GM18508 (cell line): Measurements from ENCODE around the gene SSBP3.

Experiments
- ATAC-seq: cut with Tn5 transposase; IDR thresholded peaks from one replicate; pipeline ENCODE4 v1.9.1; 2021; ENCODE audit warnings: moderate number of reproducible peaks; ENCODE audit not compliant: insufficient read depth, unreplicated experiment

SSBP3 gene

DNA sequence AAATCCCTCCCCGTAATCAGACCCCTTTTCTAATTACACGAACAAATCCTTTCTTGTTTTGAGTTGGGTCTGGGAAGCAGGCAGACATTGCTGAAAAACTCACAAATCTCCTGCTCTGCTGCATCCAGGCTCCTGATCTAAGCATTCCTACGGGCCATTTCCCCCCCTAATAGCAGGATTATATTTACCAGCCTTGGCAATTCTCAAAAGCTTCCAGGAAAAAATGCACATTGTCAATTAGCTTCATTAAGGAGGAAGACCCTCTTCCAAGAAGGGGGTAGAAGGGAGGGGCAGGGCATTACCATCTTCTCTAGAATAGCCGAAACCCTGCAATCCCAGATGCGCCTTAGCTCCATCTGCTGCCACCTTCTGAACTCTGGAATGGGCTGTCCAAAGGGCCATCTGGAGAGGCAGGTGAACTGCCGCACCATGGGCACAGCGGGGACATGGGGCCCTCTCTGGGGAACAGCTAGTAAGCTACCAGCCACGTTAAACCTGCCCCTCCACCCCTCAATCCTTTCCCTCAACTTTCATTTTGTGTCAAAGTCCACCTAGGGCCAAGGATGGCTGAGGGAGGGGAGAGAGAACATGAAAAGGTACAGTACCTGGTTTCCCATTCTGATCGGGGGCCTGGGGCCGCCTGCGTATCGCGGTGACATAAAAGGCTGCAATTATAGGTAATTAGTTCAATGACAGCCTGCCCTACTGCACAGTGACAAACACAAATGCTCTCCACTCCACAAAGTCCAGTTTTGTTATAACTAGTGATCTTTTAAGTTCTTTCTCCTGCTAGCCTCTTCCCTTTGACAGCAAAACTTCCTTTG is 149.5 kb downstream of the SSBP3 start:
- ATAC-seq = no peak

DNA sequence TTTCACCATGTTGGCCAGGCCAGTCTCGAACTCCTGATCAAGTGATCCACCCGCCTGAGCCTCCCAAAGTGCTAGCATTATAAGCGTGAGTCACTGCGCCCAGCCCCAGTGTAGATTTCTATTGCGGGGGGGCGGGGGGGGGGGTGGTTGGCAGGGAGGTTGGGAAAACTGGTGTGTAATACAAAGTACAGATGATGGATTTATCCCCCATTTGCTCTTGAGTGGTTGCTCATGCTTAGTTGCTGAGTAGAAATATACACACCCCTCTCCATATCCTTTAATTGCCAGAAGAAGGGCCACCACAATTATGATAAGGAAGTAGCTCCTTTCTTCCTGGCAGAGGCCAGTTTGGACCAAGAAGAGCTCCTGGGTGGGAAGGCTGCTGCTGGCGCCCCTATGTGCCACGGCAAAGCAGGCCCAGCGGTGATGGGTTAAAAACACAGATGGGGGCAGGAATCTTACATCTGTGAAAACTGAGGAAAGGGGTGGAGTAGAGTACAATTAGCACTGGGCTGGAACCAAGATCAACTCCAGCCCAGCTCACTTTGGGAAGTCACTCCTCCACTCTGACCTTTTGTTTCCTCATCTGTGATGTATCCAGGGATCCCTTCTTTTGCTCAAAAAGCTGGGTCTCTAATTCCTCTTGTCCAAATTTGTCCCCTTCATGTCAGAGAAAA is 151.0 kb downstream of the SSBP3 start:
- ATAC-seq = no peak

DNA sequence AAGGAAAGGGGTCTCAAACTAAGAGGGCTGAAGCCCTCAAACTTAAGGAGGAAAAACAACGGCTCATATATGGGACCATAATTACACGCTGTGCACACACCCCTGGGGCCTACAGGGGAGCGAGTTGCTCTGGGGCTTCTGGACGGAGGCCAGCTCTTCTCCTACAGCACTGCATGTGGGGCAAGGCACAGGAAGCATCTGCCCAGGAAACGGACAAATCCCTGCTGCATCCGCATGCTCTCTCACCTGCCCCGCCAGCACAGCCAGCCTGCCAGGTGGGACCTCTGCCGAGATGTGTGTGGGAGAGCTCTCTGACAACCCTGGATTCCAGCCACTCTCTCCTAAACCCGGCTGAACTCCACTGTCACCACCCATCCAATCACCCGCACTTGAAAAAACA is 152.1 kb downstream of the SSBP3 start:
- no peak for ATAC-seq

DNA sequence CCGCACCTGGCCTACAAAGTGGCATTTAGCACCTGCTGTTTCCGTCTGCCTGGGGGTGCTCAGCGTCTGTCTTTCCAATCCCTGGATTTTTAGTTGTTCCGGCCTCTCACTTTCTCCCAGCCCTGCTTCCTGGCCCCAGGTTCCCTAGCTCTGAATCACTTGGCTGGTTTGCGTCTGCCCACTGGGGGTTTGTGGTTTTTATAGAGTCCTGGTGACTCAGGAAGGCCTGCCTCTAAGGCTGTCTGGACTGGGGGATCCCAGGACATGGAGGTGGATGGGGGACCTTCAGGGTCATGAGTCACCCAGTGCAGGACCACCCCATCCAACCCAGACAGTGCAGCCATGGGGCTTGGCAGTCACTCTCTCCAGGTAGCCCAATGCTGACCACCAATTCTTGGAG is 152.7 kb downstream of the SSBP3 start:
- ATAC-seq = no peak

DNA sequence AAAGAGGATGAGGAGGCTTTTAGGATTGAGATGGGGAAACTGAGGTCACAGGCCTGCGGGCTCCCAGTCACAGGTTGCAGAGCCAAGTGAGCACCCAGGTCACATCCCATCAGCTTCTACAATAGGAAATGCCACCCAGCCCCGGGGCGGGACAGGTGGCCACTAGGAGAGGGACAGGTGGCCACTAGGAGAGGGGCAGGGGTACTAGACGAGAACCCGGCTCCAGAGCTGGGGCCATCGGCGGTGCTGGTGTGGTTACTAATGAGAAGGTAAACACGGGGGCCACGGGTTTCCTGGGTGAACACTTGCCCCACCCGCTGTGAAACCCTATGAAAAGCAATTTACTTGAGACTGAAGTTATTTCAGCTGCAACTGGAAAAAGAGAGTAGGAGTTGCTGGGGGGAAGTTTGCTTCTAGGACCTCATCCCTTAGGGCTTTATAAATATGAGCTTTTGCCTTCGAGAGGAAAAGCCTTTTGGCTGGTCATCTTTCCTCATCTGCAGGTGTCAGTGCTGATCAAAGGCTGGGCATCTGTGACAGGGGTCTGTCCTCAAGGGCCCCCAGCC is 153.7 kb downstream of the SSBP3 start:
- no peak for ATAC-seq

DNA sequence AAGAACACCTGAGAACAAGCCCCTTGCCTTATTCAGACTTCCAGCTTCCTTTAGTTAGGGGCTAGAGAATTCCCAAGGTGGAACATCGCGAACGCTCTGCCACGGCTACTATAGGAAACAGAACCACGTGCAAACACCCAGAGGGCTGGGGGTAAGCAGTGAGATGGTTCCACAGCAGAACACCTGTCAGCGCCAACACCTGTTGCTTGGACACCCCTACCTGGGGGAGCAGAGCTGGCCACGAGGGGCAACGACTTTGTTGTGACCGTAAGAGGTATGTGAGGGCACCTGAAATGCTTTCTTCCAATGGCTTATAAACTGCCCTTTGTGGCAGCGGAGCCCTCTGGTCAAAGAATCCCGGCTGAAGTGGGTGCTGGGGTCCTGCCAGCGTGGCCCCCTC is 155.5 kb downstream of the SSBP3 start:
- ATAC-seq = no peak

DNA sequence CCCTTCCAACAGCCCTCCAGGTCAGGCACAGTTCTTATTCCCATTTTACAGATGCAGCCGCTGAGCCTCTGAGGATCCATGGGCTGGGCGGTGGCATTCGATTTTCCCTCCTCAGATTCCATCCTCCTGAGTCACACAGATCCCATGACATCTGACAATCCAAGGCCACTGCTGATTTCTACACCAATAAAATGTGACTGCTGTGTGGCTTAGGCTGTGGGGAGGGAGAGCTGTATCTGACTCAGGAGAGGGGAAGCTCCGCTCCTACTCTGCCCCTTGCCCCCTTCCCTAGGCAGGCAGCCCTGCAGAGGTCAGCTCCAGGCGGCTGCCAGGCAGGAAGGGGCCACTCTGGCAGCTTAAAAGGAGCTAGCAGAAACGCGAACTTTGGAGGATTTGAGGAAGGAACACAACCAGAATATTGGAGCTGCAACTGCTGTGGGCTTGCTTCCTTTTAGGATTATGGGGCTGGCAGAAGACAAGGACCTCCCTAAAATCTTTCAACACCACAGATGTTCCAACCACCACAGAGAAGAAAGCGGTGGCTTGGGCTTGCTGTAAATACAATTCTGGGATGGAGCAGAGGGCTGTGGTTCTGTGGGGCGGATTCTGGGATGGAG is 156.3 kb downstream of the SSBP3 start:
- no peak for ATAC-seq

DNA sequence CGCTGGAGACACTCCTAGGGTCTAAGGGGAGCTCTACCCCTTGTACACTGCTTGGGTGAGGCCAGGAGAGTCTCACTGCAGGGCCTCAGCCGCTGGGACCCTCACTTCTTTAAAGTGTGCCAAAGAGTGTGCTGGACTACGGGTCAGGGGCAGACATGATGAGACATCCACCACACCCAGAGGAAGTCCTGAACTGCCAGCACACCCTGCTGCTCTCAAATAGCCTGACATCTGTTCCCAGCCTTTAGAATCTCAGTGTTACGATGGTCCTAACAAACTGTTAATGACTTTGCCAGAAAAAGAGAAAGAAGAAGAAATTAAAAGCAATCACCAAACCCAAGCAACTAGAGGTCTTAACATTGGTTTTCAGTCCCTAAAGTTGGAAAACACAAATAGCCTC is 157.2 kb downstream of the SSBP3 start:
- ATAC-seq = no peak

DNA sequence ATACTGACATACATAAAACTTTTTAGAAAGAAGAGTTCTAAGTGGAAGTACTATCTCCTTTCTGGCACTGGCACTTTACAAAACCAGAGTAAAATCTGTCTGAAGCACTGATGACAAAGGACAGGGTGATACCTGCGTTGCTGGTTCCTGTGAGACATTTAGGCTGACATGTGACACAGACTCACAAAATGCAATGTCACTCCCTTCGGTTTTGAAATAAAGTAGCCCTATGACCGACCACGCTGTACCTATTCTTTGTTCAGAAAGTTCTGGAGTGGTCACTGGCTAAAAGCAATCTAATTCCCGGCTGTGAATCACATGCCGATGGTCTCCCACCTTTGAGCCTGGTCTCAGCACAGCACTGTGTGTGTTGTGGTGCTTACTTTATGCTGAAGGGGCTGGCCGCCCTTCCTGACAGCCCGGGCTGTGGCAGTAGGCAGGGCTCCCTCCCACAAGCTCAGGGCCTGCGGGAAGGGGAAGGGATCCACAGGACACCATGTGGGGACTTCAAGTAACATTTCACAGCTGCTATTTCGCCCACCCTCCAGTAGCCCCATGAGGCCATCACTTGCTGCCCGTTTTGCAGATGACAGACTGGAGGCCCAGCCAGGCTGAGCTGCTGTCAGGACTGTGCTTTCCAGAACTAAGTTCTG is 158.2 kb downstream of the SSBP3 start:
- ATAC-seq = no peak

DNA sequence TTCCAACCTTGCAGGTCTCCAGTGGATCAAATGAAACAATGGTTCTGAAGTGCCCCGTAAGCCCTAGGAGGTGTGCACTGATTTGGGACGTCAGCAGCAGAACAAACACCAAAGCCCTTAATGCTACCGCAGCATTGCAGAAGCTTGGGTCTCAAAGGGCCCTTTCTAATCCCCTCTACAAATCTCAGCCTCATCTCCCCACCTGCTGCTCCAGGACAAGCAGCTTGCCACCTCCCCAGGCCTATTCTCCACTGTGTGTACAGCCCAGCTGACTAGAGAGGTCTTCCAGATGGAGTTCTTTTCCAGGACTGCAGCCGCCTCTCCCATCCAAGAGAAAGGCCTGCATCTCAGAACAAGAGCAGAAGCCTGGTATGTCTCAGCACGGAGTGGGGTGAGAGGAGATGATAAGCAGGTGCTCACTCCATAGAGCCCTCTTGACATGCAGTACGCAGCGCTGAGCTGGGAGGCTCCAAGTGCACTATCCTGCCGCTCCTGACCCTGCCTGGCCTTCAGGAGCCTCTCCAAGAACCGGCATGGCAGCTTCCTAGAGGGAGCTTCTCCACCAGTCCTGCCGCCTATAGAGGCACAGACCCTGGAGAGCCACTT is 160.0 kb downstream of the SSBP3 start:
- ATAC-seq = no peak

DNA sequence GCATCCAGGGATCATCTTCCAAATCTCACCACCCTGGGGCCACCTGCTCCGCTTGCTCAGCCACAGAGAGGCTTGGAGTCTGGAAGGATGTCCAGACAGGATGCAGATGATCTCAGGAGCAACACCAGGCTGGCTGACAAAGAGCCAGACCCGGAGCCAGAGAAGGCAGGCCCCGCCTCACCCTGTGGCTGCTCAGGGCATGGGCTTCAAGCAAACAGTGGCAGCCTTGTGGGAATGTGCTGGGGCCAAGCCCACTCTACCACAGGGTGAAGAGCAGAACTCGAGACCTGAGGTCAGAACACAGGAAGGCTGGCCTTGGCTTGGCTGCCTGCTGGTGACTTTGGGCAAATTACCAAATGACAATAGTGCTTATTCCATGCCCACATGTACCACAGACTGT is 160.7 kb downstream of the SSBP3 start:
- no peak for ATAC-seq

DNA sequence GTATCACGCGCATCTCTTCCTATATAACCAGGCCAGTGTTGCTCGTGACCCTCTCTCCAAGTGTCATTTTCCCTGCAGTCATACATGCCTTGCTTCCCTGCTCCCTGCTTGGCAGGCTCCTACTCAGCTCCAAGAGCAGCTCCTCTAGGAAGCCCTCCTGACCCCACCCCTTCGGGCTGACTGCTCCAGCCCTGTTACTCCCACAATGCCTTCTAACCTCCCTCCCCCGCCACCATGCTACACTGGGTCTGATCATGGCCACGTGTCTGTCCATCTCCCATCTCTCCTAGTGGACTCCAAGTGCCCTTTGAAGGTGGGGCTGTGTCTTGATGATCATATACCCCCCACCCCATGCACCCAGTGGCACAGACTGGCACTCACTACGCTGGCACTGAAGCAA is 161.5 kb downstream of the SSBP3 start:
- ATAC-seq = no peak

DNA sequence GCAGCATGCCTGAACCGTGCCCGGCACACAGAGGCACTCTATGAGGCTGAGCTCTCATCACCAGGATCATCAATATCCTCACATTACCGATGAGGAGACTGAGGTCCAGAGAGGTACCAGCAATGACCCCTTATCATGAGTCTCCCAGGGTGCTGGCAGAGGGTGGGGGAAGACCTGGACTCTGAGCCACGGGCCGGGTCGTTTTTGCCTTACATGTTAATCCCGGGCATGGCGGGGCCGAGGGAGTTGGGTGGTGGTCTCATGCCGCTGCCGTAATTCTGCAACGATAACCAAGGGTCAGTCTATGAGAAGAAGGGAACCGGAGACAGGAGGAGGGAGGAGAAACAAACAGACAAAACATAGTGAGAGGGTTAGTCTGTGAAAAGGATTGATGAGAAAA is 163.2 kb downstream of the SSBP3 start:
- ATAC-seq = no peak

DNA sequence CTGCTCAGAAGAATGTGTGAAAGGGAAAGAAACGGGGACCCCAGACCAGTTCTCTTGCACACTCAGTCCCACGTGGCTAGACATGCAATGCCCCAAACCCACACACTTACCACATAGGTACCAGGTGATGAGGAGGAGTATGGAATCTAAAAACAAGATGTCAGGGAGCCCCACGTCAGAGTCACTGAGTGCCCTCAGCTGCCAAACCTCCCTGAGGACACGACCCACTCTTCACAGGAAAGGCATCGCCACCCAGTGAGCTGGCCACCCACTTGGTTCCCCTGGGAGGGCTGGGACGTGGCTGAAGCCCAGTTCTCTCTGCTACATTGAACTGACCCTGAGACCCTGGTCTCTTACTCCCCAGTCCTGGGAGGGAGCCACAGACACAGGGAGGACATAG is 164.8 kb downstream of the SSBP3 start:
- ATAC-seq = no peak

DNA sequence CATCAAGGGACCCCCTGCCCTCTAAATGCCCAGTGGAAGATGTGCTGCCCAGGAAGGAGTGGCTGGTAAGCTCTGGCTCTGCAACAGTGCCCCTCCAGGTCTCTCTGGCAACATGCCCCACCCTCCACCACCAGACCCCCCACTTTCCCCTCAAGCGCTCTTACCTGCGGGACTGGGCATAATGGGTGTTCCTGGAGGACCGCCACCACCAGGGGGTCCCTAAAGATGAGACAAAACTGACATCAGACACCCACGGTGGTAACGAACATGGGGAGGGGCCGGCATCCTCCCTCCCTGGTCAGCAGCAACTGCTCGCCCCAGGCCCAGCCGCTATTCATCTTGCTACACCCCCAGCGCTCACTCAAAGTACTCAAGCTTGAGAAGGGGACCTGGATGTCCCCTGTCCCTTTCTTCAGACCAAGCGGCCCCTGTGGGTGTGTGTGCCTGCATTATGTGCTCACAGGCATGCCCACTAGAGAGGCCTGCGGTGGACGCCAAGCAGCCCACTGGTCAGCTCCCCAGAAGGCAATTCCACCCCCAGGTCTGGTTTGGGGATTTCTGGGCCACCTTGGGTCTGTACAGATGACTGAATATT is 165.4 kb downstream of the SSBP3 start:
- ATAC-seq = no peak

DNA sequence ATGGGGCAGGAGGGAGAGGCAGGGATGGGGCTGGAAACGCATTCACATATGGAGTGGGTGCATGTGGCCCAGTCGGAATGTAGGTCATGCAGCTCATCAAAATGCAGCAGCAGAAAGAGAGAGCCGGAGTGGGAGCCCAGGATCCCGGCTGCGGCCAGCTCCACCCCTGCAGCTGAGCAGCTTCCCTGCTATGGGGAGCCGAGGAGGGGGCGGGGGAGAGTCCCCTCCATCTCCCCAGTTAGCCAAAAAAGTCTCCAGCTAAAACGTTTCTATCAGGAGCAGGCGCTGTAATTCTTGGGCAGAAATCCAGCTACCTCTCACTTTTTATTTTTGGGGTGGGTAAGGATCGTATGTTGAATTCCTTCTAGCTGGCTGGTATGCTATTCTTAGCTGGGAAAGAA is 166.6 kb downstream of the SSBP3 start:
- ATAC-seq = no peak

DNA sequence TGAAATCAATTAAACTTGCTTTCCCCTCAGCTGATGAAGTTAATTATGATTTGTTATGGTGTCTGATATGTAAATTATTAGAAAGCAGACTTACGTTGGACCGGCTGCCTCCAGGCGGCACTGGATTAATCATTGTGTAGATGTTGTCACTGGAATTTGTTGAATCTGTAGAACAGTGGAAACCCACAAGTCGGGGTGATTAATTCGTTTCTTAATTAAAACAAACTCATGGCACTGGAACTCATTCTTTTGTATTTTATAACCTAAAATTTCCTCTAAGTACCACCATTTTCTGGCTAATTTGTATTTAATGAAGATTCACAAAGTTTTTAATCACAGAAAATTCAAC is 167.2 kb downstream of the SSBP3 start:
- ATAC-seq = no peak

DNA sequence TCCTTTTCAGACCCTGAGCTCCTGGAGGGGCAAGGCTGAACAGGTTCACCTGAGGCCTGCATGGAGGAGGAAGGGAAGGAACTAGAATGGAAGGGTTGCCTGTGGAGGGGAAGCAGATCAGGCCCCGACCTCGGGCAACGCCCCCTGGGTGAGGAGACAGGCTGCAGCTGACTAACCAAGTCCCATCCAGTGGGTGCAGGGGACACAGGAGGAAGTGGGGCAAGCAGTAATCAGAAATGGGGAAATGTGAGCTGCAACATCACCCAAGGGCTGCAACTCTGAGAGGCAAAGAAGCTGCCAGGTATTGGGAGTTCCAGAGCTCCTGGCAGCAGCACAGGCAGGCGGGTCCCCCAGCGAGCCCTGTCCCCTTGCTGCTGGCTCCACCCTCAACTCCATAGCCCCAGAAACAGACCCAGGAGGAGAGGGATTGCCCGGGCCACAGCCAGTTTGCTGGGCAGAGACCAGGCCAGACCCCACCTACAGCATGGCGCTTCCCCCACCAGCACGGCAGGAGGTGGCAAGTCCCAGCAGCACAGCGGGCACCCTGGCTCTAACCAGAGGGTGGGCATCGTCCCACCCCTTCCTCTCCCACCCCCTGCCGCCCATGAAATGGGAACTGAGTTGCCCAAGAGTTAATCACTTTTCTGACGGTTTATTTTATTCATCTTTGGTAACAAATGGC is 167.7 kb downstream of the SSBP3 start:
- ATAC-seq = no peak

DNA sequence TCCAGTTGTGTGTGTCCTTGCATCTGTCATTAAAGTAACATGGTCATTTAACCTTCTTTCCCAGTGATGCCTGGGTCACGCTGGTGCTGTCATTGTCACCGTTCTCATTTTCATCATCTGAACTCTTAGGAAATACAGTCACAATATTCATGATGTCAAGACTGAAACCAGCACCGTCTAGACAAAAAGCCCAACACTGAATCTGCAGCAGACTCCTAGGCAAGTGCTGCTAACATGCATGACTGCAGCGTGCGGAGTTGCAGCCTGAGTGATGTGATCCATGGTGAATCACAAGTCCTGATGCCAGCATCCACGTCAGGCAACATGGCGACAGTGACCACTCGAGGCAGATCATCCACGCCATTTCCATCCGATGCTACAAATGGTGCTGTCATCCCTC is 168.6 kb downstream of the SSBP3 start:
- no peak for ATAC-seq

DNA sequence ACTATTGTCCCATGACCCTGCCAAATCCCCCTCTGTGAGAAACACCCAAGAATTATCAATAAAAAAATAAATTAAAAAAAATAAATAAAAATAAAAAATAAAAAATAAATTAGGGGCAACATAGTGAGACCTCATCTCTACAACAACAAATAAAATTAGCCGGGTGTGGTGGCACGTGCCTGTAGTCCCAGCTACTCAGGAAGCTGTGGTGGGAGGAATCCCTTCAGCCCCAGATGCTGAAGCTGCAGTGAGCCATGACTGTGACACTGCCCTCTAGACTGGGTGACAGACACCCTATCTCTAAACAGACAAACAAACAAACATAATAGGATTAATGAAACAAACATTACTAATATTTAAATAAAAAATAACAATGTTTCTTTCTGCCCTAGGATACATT is 171.9 kb downstream of the SSBP3 start:
- no peak for ATAC-seq
